ENCODE results near the gene FAM227B. TPM values are rescaled to one million over a fixed set of nuclear protein-coding genes. Genes with fewer than 3 reads are reported as not detected.

The FAM227B gene
- total RNA-seq, 1 experiment from 2014 or later, result 0.98 TPM

DNA sequence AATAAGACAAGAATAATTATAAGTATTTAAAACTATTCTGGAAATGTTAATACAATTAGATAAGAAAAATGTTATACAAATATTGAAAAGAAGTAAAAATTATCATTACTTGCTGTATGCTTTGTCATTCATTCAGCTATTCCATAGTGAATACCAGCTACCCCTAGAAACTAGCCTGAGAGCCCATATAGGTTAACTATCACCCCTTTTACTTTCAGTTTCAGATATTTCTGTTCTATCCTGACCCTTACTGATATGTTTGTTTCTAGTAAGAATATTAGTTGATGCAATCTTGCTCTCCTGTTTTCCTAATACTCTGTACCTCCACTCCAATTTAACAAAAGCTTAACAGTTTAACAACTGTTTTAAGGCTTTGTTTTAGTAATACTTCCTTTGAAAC is 31.6 kb downstream of the FAM227B start:
- ChIA-PET CTCF (no interaction called here), POLR2A (ENCODE audit: unreplicated experiment) (no interaction called here)
- no peak overlapping the region for H3K4me3 ChIP-seq (ENCODE audit: low read length)
- H3K9me2 ChIP-seq (replicated peaks; ENCODE audit: low read length), result no peaks in the 10 kb centered on the region
- no peaks in the 10 kb centered on the region for H3K27me3 ChIP-seq (ENCODE audit: low read length)
- no peaks in the 10 kb centered on the region for H4K20me1 ChIP-seq (ENCODE audit: low read length)
- H3K36me3 ChIP-seq (ENCODE audit: low read depth, low read length), result no peaks in the 10 kb centered on the region
- DNase-seq (no peak), ATAC-seq (no peak)
- H3K4me2 ChIP-seq (ENCODE audit: low read length), result no peak overlapping the region
- H2AFZ ChIP-seq (ENCODE audit: low read length), result no peak overlapping the region
- H3F3A ChIP-seq (ENCODE audit: low read length, unreplicated experiment), result no peaks in the 10 kb centered on the region
- no TSS peak for BruUV-seq (replicated peaks)
- intact Hi-C loops (cut with micrococcal nuclease), result no loop called here
- H3K9ac ChIP-seq (ENCODE audit: low read length), result no peak overlapping the region
- no peaks in the 10 kb centered on the region for H3K79me2 ChIP-seq (ENCODE audit: low read length)
- no peaks in the 10 kb centered on the region for H3K9me3 ChIP-seq (ENCODE audit: low read length)
- H3K27ac ChIP-seq (ENCODE audit: low read length), result no peak overlapping the region
- TF ChIP-seq EZH2phosphoT487 (IDR thresholded peaks at IDR 0.05; ENCODE audit: borderline replicate concordance, low read length) (no peak), EZH2 (IDR thresholded peaks at IDR 0.05; ENCODE audit: low read length, unreplicated experiment) (no peak)
- TF ChIP-seq, protein P1, sequence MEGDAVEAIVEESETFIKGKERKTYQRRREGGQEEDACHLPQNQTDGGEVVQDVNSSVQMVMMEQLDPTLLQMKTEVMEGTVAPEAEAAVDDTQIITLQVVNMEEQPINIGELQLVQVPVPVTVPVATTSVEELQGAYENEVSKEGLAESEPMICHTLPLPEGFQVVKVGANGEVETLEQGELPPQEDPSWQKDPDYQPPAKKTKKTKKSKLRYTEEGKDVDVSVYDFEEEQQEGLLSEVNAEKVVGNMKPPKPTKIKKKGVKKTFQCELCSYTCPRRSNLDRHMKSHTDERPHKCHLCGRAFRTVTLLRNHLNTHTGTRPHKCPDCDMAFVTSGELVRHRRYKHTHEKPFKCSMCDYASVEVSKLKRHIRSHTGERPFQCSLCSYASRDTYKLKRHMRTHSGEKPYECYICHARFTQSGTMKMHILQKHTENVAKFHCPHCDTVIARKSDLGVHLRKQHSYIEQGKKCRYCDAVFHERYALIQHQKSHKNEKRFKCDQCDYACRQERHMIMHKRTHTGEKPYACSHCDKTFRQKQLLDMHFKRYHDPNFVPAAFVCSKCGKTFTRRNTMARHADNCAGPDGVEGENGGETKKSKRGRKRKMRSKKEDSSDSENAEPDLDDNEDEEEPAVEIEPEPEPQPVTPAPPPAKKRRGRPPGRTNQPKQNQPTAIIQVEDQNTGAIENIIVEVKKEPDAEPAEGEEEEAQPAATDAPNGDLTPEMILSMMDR (conservative IDR thresholded peaks at IDR 0.05; ENCODE audit: low read depth, low read length), result no peak
- no peaks in the 10 kb centered on the region for H3K4me1 ChIP-seq (ENCODE audit: insufficient read depth, low read length)

DNA sequence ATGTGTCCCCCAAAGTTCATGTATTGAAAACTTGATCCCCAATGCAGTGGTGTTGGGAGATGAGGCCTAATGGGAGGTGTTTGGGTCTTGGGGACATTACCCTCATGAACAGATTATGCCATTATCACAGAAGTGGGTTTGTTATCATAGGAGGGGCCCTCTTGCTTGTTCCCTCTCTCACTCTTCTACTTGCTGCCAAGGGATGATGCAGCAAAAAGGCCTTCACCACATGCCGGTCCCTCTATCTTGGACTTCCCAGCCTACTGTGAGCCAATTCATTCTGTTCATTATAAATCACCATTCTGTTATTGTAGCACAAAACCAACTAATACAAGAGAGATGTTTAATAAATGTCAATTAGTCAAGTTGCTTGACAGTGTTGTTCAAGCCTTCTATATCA is 47.2 kb downstream of the FAM227B start:
- Histone ChIP-seq H3F3A (ENCODE audit: low read length, unreplicated experiment) (no peaks in the 10 kb centered on the region), H3K4me2 (ENCODE audit: low read length) (no peak overlapping the region), H3K9me2 (replicated peaks; ENCODE audit: low read length) (no peaks in the 10 kb centered on the region), H3K36me3 (ENCODE audit: low read depth, low read length) (no peaks in the 10 kb centered on the region), H3K27ac (ENCODE audit: low read length) (no peak overlapping the region), H3K4me3 (ENCODE audit: low read length) (no peak overlapping the region), H2AFZ (ENCODE audit: low read length) (no peak overlapping the region), H3K9ac (ENCODE audit: low read length) (no peak overlapping the region), H3K27me3 (ENCODE audit: low read length) (no peaks in the 10 kb centered on the region), H3K9me3 (ENCODE audit: low read length) (no peaks in the 10 kb centered on the region), H3K4me1 (ENCODE audit: insufficient read depth, low read length) (no peaks in the 10 kb centered on the region), H4K20me1 (ENCODE audit: low read length) (no peaks in the 10 kb centered on the region), H3K79me2 (ENCODE audit: low read length) (no peaks in the 10 kb centered on the region)
- CTCF ChIA-PET, result no interaction called here
- POLR2A ChIA-PET (ENCODE audit: unreplicated experiment), result no interaction called here
- ATAC-seq, result no peak
- intact Hi-C loops (cut with micrococcal nuclease), result no loop called here
- no peak for DNase-seq
- TF ChIP-seq EZH2 (IDR thresholded peaks at IDR 0.05; ENCODE audit: low read length, unreplicated experiment) (no peak), EZH2phosphoT487 (IDR thresholded peaks at IDR 0.05; ENCODE audit: borderline replicate concordance, low read length) (no peak)
- TF ChIP-seq, protein P1 (conservative IDR thresholded peaks at IDR 0.05; ENCODE audit: low read depth, low read length), result no peak
- no TSS peak for BruUV-seq (replicated peaks)

DNA sequence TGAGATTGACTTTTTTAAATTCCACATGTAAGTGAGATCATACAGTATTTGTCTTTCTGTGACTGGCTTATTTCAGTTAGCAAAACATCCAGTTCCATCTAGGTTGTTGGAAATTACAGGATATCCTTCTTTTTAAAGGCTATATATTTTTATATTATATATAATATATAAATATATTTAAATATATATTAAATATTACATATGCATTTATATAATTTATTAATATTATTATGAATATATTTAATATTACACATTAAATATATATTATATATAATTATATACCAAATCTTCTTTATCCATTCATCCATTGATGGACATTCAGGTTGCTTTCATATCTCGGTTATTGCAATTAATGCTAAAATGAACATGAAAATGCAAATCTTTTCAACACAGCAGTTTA is 49.9 kb downstream of the FAM227B start:
- POLR2A ChIA-PET (ENCODE audit: unreplicated experiment), result no interaction called here
- Histone ChIP-seq H3F3A (ENCODE audit: low read length, unreplicated experiment) (no peaks in the 10 kb centered on the region), H4K20me1 (ENCODE audit: low read length) (no peaks in the 10 kb centered on the region), H3K9me3 (ENCODE audit: low read length) (no peaks in the 10 kb centered on the region), H3K4me2 (ENCODE audit: low read length) (no peak overlapping the region), H2AFZ (ENCODE audit: low read length) (no peak overlapping the region), H3K27me3 (ENCODE audit: low read length) (no peaks in the 10 kb centered on the region), H3K79me2 (ENCODE audit: low read length) (no peaks in the 10 kb centered on the region), H3K9ac (ENCODE audit: low read length) (no peak overlapping the region), H3K27ac (ENCODE audit: low read length) (no peak overlapping the region), H3K36me3 (ENCODE audit: low read depth, low read length) (no peaks in the 10 kb centered on the region), H3K4me1 (ENCODE audit: insufficient read depth, low read length) (no peaks in the 10 kb centered on the region), H3K4me3 (ENCODE audit: low read length) (no peak overlapping the region), H3K9me2 (replicated peaks; ENCODE audit: low read length) (no peaks in the 10 kb centered on the region)
- BruUV-seq (replicated peaks), result no TSS peak
- CTCF ChIA-PET, result no interaction called here
- ATAC-seq (no peak), DNase-seq (no peak)
- intact Hi-C loops (cut with micrococcal nuclease), result no loop called here
- TF ChIP-seq, protein P1 (conservative IDR thresholded peaks at IDR 0.05; ENCODE audit: low read depth, low read length), result no peak
- TF ChIP-seq EZH2phosphoT487 (IDR thresholded peaks at IDR 0.05; ENCODE audit: borderline replicate concordance, low read length) (no peak), EZH2 (IDR thresholded peaks at IDR 0.05; ENCODE audit: low read length, unreplicated experiment) (no peak)
